ENCODE results near the gene KDELR1.

KDELR1 gene

DNA sequence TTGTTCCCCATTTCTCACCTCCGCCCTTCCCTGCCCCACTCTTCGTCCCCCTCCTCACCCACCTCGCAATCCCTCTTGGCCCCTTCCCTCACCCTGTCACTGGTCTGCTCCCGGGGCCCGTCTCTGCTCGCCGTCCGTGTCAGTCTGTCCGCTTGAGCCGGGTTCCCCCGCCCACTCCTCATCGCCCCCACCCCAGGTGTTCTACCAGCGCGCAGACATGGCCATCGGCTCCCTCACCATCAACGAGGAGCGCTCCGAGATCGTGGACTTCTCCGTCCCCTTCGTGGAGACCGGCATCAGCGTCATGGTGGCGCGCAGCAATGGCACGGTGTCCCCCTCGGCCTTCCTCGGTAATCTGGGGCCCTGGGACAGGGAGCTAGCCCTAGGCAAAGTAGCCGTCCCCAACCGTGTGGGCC, 24.5 kb upstream of the KDELR1 start:
- Histone ChIP-seq H3K4me2 (peak overlapping the region; percentile 81), H3K9me3 (no peaks in the 10 kb centered on the region), H3K4me3 (no peak overlapping the region), H3K27me3 (peaks cover 19% of the 10 kb centered on the region), H4K20me1 (no peaks in the 10 kb centered on the region), H3K36me3 (no peaks in the 10 kb centered on the region), H3K4me1 (peaks cover 57% of the 10 kb centered on the region), H3K9ac (no peak overlapping the region), H3K27ac (no peak overlapping the region)
- no peak for TF ChIP-seq Cebpa-rat (IDR thresholded peaks at IDR 0.05)

DNA sequence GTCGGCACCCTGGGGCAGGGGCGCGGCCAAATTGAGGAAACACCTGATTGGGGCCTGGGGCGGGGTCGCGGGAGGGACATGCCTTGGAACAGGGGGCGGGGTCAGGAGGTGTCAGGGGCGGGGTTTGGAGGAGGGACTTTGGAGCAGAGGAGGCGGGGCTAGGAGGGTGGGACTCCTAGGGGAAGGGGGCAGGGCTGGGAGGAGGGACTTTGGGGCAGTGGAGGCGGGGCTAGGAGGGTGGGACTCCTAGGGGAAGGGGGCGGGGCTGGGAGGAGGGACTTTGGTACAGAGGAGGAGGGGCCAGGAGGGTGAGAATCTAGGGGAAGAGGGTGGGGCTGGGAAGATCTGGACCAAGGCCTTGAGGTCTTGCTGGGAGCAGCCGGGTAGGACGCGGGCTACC, 24.0 kb upstream of the KDELR1 start:
- no peak overlapping the region for H3K27ac ChIP-seq

GRCh38 chr19:48413879-48414587, 22.7 kb upstream of the KDELR1 start:
- Histone ChIP-seq H3K4me2 (peak overlapping the region; percentile 85), H3K4me1 (peaks cover 50% of the 10 kb centered on the region), H3K27ac (no peak overlapping the region), H3K27me3 (peaks cover 19% of the 10 kb centered on the region), H4K20me1 (no peaks in the 10 kb centered on the region), H3K9ac (no peak overlapping the region), H3K9me3 (no peaks in the 10 kb centered on the region), H3K36me3 (no peaks in the 10 kb centered on the region), H3K4me3 (peak overlapping the region; percentile 54; the same call in 1 of the 2 replicates)
- TF ChIP-seq Cebpa-rat (IDR thresholded peaks at IDR 0.05), result no peak

More for the DNA sequence above, 24.0 kb upstream of the KDELR1 start:
- Histone ChIP-seq H3K36me3 (no peaks in the 10 kb centered on the region), H3K9me3 (no peaks in the 10 kb centered on the region), H4K20me1 (no peaks in the 10 kb centered on the region), H3K4me3 (peak overlapping the region; percentile 54), H3K4me1 (peaks cover 57% of the 10 kb centered on the region), H3K4me2 (peak overlapping the region; percentile 85), H3K9ac (no peak overlapping the region), H3K27me3 (peaks cover 19% of the 10 kb centered on the region)
- no peak for TF ChIP-seq Cebpa-rat (IDR thresholded peaks at IDR 0.05)

GRCh38 chr19:48405850-48406249, 14.5 kb upstream of the KDELR1 start:
- TF ChIP-seq Cebpa-rat (IDR thresholded peaks at IDR 0.05), result no peak
- H3K27ac ChIP-seq, result no peak overlapping the region
- no peaks in the 10 kb centered on the region for H4K20me1 ChIP-seq
- no peaks in the 10 kb centered on the region for H3K9me3 ChIP-seq
- no peak overlapping the region for H3K9ac ChIP-seq
- H3K4me3 ChIP-seq, result no peak overlapping the region
- H3K27me3 ChIP-seq, result no peaks in the 10 kb centered on the region
- H3K4me1 ChIP-seq, result peaks cover 16% of the 10 kb centered on the region
- H3K36me3 ChIP-seq, result no peaks in the 10 kb centered on the region
- no peak overlapping the region for H3K4me2 ChIP-seq

DNA sequence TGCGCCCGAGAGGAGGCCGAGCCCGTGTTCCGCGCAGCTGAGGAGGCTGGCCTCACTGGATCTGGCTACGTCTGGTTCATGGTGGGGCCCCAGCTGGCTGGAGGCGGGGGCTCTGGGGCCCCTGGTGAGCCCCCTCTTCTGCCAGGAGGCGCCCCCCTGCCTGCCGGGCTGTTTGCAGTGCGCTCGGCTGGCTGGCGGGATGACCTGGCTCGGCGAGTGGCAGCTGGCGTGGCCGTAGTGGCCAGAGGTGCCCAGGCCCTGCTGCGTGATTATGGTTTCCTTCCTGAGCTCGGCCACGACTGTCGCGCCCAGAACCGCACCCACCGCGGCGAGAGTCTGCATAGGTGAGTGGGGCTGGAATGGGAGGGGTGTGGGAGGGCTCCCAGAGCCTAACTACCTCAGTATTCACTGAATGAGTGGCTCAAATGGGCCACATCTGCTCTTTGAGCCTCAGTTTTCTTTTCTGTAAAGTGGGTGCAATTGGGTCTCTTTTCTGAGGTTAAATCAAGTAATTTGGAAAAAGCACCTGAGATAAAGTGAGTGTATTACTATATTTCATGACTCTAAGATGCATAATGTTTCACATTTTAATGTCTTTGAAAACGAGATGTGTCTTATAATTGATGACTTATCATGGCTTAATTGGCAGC, 13.8 kb upstream of the KDELR1 start:
- H3K27ac ChIP-seq, result no peak overlapping the region
- peaks cover 5% of the 10 kb centered on the region; the same call in 1 of the 2 replicates for H3K27me3 ChIP-seq
- H4K20me1 ChIP-seq, result no peaks in the 10 kb centered on the region
- no peak overlapping the region for H3K4me3 ChIP-seq
- no peak overlapping the region for H3K4me2 ChIP-seq
- H3K9ac ChIP-seq, result no peak overlapping the region
- H3K4me1 ChIP-seq, result peaks cover 16% of the 10 kb centered on the region
- no peak for TF ChIP-seq Cebpa-rat (IDR thresholded peaks at IDR 0.05)
- H3K36me3 ChIP-seq, result no peaks in the 10 kb centered on the region
- H3K9me3 ChIP-seq, result no peaks in the 10 kb centered on the region

DNA sequence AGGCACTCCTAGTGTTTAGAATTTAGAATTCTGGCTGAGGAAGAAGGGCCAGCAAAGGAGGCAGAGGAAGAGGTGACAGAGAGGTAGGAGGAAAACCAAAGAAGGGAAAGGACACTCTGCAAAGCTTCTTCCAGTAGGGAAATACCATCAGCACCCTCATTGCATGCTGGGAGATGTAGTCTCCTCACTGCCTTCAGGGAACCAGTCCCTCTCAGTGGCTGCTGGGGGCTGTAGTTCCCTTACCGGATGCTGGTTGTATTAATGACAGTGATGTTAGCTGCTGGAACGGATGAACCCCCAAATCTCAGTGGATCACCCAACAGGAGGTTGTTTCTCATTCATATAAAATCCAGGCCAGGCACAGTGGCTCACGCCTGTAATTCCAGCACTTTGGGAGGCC, 12.3 kb upstream of the KDELR1 start:
- peak overlapping the region; percentile 1 for H3K4me2 ChIP-seq
- no peak for TF ChIP-seq Cebpa-rat (IDR thresholded peaks at IDR 0.05)
- H4K20me1 ChIP-seq, result no peaks in the 10 kb centered on the region
- H3K9ac ChIP-seq, result no peak overlapping the region
- H3K36me3 ChIP-seq, result no peaks in the 10 kb centered on the region
- H3K4me1 ChIP-seq, result peaks cover 16% of the 10 kb centered on the region
- H3K27me3 ChIP-seq, result peaks cover 19% of the 10 kb centered on the region
- H3K4me3 ChIP-seq, result no peak overlapping the region
- H3K27ac ChIP-seq, result no peak overlapping the region
- peaks cover 8% of the 10 kb centered on the region; the same call in 1 of the 2 replicates for H3K9me3 ChIP-seq

DNA sequence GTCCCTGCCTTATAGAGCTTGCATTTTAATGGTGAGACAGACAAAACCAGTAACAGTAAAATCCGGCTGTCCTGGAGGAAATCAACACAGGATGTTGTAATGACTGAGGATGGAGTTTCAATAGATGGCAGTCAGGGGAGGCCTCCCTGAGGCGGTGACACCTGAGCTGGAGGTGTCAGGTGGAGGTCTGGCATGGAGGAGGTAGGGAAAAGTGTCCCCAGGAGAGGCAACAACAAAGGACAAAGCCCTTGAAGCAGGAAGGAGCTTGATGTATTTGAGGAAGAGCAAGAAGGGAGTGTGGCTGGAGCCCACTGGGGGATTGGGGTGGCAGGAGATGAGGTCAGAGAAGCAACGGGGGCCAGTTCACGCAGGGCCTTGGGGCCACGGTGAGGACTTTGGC, 9.9 kb upstream of the KDELR1 start:
- Histone ChIP-seq H3K4me1 (peaks cover 29% of the 10 kb centered on the region), H3K9me3 (peaks cover 13% of the 10 kb centered on the region; the same call in 1 of the 2 replicates), H3K27ac (no peak overlapping the region), H3K27me3 (peaks cover 43% of the 10 kb centered on the region), H4K20me1 (no peaks in the 10 kb centered on the region), H3K9ac (no peak overlapping the region), H3K4me3 (no peak overlapping the region), H3K36me3 (no peaks in the 10 kb centered on the region), H3K4me2 (peak overlapping the region; percentile 32; the same call in 1 of the 2 replicates)
- TF ChIP-seq Cebpa-rat (IDR thresholded peaks at IDR 0.05), result no peak

DNA sequence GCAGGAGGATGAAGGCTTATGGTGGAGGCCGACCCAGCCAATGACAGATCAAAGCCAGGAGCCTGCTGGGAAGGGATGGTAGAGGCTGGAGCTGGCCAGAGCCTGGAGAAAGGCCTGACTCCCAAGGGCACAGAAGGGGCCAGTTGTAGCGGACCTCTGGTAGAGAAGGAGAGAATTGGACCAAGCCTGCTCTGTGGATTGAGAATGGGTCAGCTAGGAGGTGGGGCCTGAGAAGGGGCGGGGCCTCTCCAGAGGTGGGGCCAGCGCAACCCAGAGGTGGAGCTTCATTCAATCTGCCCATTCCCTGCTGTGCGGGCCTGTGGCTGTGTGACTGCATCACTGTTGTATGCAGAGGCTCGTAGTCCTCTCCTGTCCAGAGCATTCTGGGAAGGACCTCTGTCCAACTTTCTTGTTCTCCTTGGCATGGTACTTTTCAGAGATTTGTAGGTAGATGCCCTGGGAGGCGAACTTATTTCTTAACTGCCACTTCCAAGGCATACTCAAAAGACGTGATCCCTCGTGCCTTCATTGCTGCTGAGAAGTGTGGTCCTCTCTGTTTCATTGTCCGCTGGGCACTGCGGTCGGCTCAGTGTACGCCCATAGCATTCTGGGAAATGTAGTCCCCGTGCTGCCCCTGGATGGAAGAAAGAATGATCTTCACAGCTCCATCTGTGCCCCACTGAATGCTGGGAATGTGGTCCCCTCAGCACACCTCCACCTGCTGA, 8.8 kb upstream of the KDELR1 start:
- TF ChIP-seq Cebpa-rat (IDR thresholded peaks at IDR 0.05), result no peak
- peak overlapping the region; percentile 19; the same call in 1 of the 2 replicates for H3K4me2 ChIP-seq
- no peak overlapping the region for H3K4me3 ChIP-seq
- H3K9me3 ChIP-seq, result peaks cover 13% of the 10 kb centered on the region; the same call in 1 of the 2 replicates
- H3K27me3 ChIP-seq, result peaks cover 54% of the 10 kb centered on the region
- no peaks in the 10 kb centered on the region for H4K20me1 ChIP-seq
- peaks cover 41% of the 10 kb centered on the region for H3K4me1 ChIP-seq
- H3K27ac ChIP-seq, result no peak overlapping the region
- no peak overlapping the region for H3K9ac ChIP-seq
- H3K36me3 ChIP-seq, result no peaks in the 10 kb centered on the region

GRCh38 chr19:48398375-48399235, 7.3 kb upstream of the KDELR1 start:
- Histone ChIP-seq H4K20me1 (no peaks in the 10 kb centered on the region), H3K4me3 (0 out of 2 replicates have a peak overlapping the region, but pooled peaks have one; percentile 11), H3K4me1 (peaks cover 53% of the 10 kb centered on the region), H3K36me3 (no peaks in the 10 kb centered on the region), H3K9me3 (peaks cover 13% of the 10 kb centered on the region; the same call in 1 of the 2 replicates), H3K27me3 (peaks cover 69% of the 10 kb centered on the region), H3K9ac (no peak overlapping the region), H3K4me2 (no peak overlapping the region), H3K27ac (no peak overlapping the region)
- no peak for TF ChIP-seq Cebpa-rat (IDR thresholded peaks at IDR 0.05)
